Caco-2 (cell line): ENCODE measurements around the gene GPR68. TPM values are rescaled to one million over a fixed set of nuclear protein-coding genes. Genes with fewer than 3 reads are reported as not detected.
"Not testable (repeated sequence)": the region's sequence is repeated elsewhere in the genome, so short reads cannot be mapped to it uniquely, and the experiment has no call there.

ENCODE experiments used
- BruUV-seq: library from RNA; stranded (reverse); fragments of 400-500 nt; replicated peaks from 2 replicates; lab custom pipeline; 2021; lab: Mats Ljungman, UMichigan
- CTCF ChIA-PET: fragments of 300-600 bp; sonication (Branson Sonifier 250); formaldehyde crosslinking; loops from one replicate; lab custom pipeline; 2022; ENCODE audit warnings: antibody characterized with exemption; lab: Charles Lee
- POLR2A ChIA-PET: fragments of 300-600 bp; sonication (Branson Sonifier 250); formaldehyde crosslinking; loops from one replicate; lab custom pipeline; 2022; ENCODE audit warnings: antibody characterized with exemption; lab: Charles Lee
- DNase-seq, 2 experiments: peaks; one replicate each; pipeline versions ENCODE4 v3.0.0 to v3.0.0-alpha.2; 2020 to 2022
- H3K27me3 ChIP-seq: replicated peaks from 2 replicates; pipeline ENCODE4 v1.6.0; 2011; ENCODE audit warnings: low read length; ENCODE audit not compliant: control insufficient read depth, insufficient read depth
- H3K36me3 ChIP-seq: 2 replicates; pipeline ENCODE4 v1.5.1; 2011; ENCODE audit warnings: low read length; ENCODE audit not compliant: control insufficient read depth, insufficient read depth
- H3K4me1 ChIP-seq: fragments of 250-450 bp; sonication (Bioruptor Pico); 2 replicates; pipeline ENCODE4 v1.5.1; 2020; ENCODE audit warnings: mild to moderate bottlenecking
- H3K4me3 ChIP-seq: 2 replicates; pipeline ENCODE4 v1.5.1; 2011; ENCODE audit warnings: low read depth, mild to moderate bottlenecking, control low read depth, low read length
- H3K9me3 ChIP-seq: fragments of 250-450 bp; sonication (Bioruptor Pico); 2 replicates; pipeline ENCODE4 v1.5.1; 2020; ENCODE audit warnings: mild to moderate bottlenecking, moderate library complexity
- H3K27ac Mint-ChIP-seq: one replicate; pipeline ENCODE4 v1.8.0; 2022; ENCODE audit warnings: mixed read lengths; ENCODE audit not compliant: unreplicated experiment
- H3K27me3 Mint-ChIP-seq: one replicate; pipeline ENCODE4 v1.8.0; 2022; ENCODE audit warnings: mixed read lengths; ENCODE audit not compliant: insufficient read depth, unreplicated experiment
- H3K36me3 Mint-ChIP-seq: one replicate; pipeline ENCODE4 v1.8.0; 2022; ENCODE audit warnings: mild to moderate bottlenecking, mixed read lengths; ENCODE audit not compliant: insufficient read depth, unreplicated experiment
- H3K4me1 Mint-ChIP-seq: one replicate; pipeline ENCODE4 v1.8.0; 2022; ENCODE audit warnings: low read depth, mixed read lengths; ENCODE audit not compliant: unreplicated experiment
- H3K4me3 Mint-ChIP-seq: one replicate; pipeline ENCODE4 v1.8.0; 2022; ENCODE audit warnings: mild to moderate bottlenecking, moderate library complexity, mixed read lengths; ENCODE audit not compliant: unreplicated experiment
- H3K9me3 Mint-ChIP-seq: one replicate; pipeline ENCODE4 v1.8.0; 2022; ENCODE audit warnings: mixed read lengths; ENCODE audit not compliant: unreplicated experiment
- CTCF ChIP-seq, 2 experiments: fragments of 200-600 bp in 1 of 2; IDR thresholded peaks; 1 replicate in 1 of 2; 2 replicates in 1 of 2; pipeline versions ENCODE4 v1.5.1 to v1.8.0; 2011 to 2022; ENCODE audit warnings: antibody characterized with exemption in 1 of 2, control low read depth in 1 of 2, inconsistent platforms in 1 of 2, low read depth in 1 of 2, low read length in 1 of 2, mild to moderate bottlenecking in 1 of 2, moderate library complexity in 1 of 2; ENCODE audit not compliant: insufficient read depth in 1 of 2, severe bottlenecking in 1 of 2, unreplicated experiment in 1 of 2
- intact Hi-C: fragments of 100-400 bp; cut with micrococcal nuclease; formaldehyde crosslinking; loops from one replicate; pipeline ENCODE4 v1.10.0; 2022; ENCODE audit not compliant: unreplicated experiment
- total RNA-seq: library from RNA; stranded (reverse); gene quantifications from 2 replicates; pipeline ENCODE4 v1.2.3, GENCODE V29; 2022

Gene GPR68
- total RNA-seq, 1 experiment from 2014 or later = 0.14 TPM

GRCh38 chr14:91270188-91270587 is 25.7 kb upstream of the GPR68 start:
- TF ChIP-seq CTCF (IDR thresholded peaks at IDR 0.05; ENCODE audit: insufficient read depth in 1 of 2, low read depth in 1 of 2, low read length in 1 of 2, severe bottlenecking in 1 of 2, unreplicated experiment in 1 of 2) = no peak
- POLR2A ChIA-PET = no interaction called here
- H3K4me3 Mint-ChIP-seq = no peak overlapping the region
- Histone ChIP-seq H3K4me1 (no peaks in the 10 kb centered on the region), H3K4me3 (no peak overlapping the region), H3K36me3 (no peaks in the 10 kb centered on the region), H3K27me3 (no peaks in the 10 kb centered on the region), H3K9me3 (no peaks in the 10 kb centered on the region)
- peaks cover 14% of the 10 kb centered on the region for H3K36me3 Mint-ChIP-seq
- peaks cover 5% of the 10 kb centered on the region for H3K4me1 Mint-ChIP-seq
- H3K27me3 Mint-ChIP-seq = no peaks in the 10 kb centered on the region
- no peak overlapping the region for H3K27ac Mint-ChIP-seq
- CTCF ChIA-PET = no interaction called here
- DNase-seq = no peak
- intact Hi-C loops = no loop called here
- BruUV-seq = no TSS peak
- no peaks in the 10 kb centered on the region for H3K9me3 Mint-ChIP-seq

- Mint-ChIP-seq H3K27ac (no peak overlapping the region), H3K4me1 (peaks cover 6% of the 10 kb centered on the region), H3K9me3 (no peaks in the 10 kb centered on the region), H3K4me3 (no peak overlapping the region), H3K27me3 (no peaks in the 10 kb centered on the region), H3K36me3 (peaks cover 14% of the 10 kb centered on the region)
- no peaks in the 10 kb centered on the region for H3K9me3 ChIP-seq
- 0 out of 2 replicates have a peak, but pooled peaks cover 3% of the 10 kb centered on the region for H3K4me1 ChIP-seq
- no peak overlapping the region for H3K4me3 ChIP-seq
- no peaks in the 10 kb centered on the region for H3K27me3 ChIP-seq
- H3K36me3 ChIP-seq = no peaks in the 10 kb centered on the region
- no peak for DNase-seq
- TF ChIP-seq CTCF (IDR thresholded peaks at IDR 0.05; ENCODE audit: insufficient read depth in 1 of 2, low read depth in 1 of 2, low read length in 1 of 2, severe bottlenecking in 1 of 2, unreplicated experiment in 1 of 2) = no peak
- ChIA-PET POLR2A (no interaction called here), CTCF (interaction anchor here (0.6 kb wide), 1 partner anchor 9 kb away, joined by 4 read pairs; no protein-coding TSS in a partner anchor)
- intact Hi-C loops = no loop called here
- no TSS peak for BruUV-seq
These were observed 24.8 kb upstream of the GPR68 start for GRCh38 chr14:91269076-91269991.

- POLR2A ChIA-PET = no interaction called here
These were observed 23.5 kb upstream of the GPR68 start for GRCh38 chr14:91267965-91268437.

GRCh38 chr14:91266276-91266675 is 21.8 kb upstream of the GPR68 start:
- H3K27ac Mint-ChIP-seq, H3K27me3 ChIP-seq, H3K9me3 ChIP-seq, intact Hi-C loops, H3K27me3 Mint-ChIP-seq, DNase-seq, H3K36me3 ChIP-seq, CTCF ChIA-PET, POLR2A ChIA-PET, H3K9me3 Mint-ChIP-seq, H3K4me3 ChIP-seq, BruUV-seq, H3K4me1 ChIP-seq, H3K4me3 Mint-ChIP-seq, H3K4me1 Mint-ChIP-seq: not testable (repeated sequence)
- peaks cover 14% of the 10 kb centered on the region for H3K36me3 Mint-ChIP-seq

More at GRCh38 chr14:91267965-91268437, 23.5 kb upstream of the GPR68 start:
- peaks cover 6% of the 10 kb centered on the region for H3K4me1 Mint-ChIP-seq
- CTCF ChIA-PET = no interaction called here
- no peaks in the 10 kb centered on the region for H3K9me3 Mint-ChIP-seq
- DNase-seq = no peak
- no peak overlapping the region for H3K27ac Mint-ChIP-seq
- Histone ChIP-seq H3K4me3 (no peak overlapping the region), H3K9me3 (no peaks in the 10 kb centered on the region), H3K36me3 (no peaks in the 10 kb centered on the region), H3K27me3 (no peaks in the 10 kb centered on the region), H3K4me1 (0 out of 2 replicates have a peak, but pooled peaks cover 3% of the 10 kb centered on the region)
- H3K27me3 Mint-ChIP-seq = no peaks in the 10 kb centered on the region
- TF ChIP-seq CTCF (IDR thresholded peaks at IDR 0.05; ENCODE audit: insufficient read depth in 1 of 2, low read depth in 1 of 2, low read length in 1 of 2, severe bottlenecking in 1 of 2, unreplicated experiment in 1 of 2) = no peak
- intact Hi-C loops = no loop called here
- BruUV-seq = no TSS peak
- H3K36me3 Mint-ChIP-seq = peaks cover 14% of the 10 kb centered on the region
- H3K4me3 Mint-ChIP-seq = no peak overlapping the region
